Trophoblast cell (in vitro differentiated cells and primary cell): ENCODE measurements around the gene ADGRG3.

ENCODE experiments used
- DNase-seq, 2 donors: peaks; one replicate each; pipeline ENCODE4 v3.0.0-alpha.2; 2016
- H2AFZ ChIP-seq: 2 replicates; pipeline ENCODE4 v1.6.1; 2013; ENCODE audit warnings: low read length, moderate library complexity, mild to moderate bottlenecking; ENCODE audit not compliant: insufficient read depth, poor library complexity
- H2AK5ac ChIP-seq: 2 replicates; pipeline ENCODE4 v1.6.1; 2013; ENCODE audit warnings: mild to moderate bottlenecking, low read length
- H2BK120ac ChIP-seq: 2 replicates; pipeline ENCODE4 v1.6.1; 2013; ENCODE audit warnings: low read length, mild to moderate bottlenecking, moderate library complexity; ENCODE audit not compliant: insufficient read depth, poor library complexity
- H2BK12ac ChIP-seq: 2 replicates; pipeline ENCODE4 v1.6.1; 2013; ENCODE audit warnings: mild to moderate bottlenecking, low read length, moderate library complexity
- H2BK5ac ChIP-seq: 2 replicates; pipeline ENCODE4 v1.6.1; 2013; ENCODE audit warnings: low read length, low read depth, moderate library complexity, mild to moderate bottlenecking; ENCODE audit not compliant: poor library complexity
- H3K14ac ChIP-seq: 2 replicates; pipeline ENCODE4 v1.6.1; 2013; ENCODE audit warnings: mild to moderate bottlenecking, low read length
- H3K18ac ChIP-seq: 2 replicates; pipeline ENCODE4 v1.6.1; 2013; ENCODE audit warnings: mild to moderate bottlenecking, low read length
- H3K23ac ChIP-seq: 2 replicates; pipeline ENCODE4 v1.6.1; 2013; ENCODE audit warnings: low read length
- H3K27ac ChIP-seq: 2 replicates; pipeline ENCODE4 v1.5.1; 2013; ENCODE audit warnings: low read depth, mild to moderate bottlenecking, inconsistent platforms, low read length, moderate library complexity
- H3K27me3 ChIP-seq: 2 replicates; pipeline ENCODE4 v1.6.1; 2013; ENCODE audit warnings: inconsistent platforms, mild to moderate bottlenecking, low read length, moderate library complexity; ENCODE audit not compliant: insufficient read depth
- H3K36me3 ChIP-seq, 2 experiments: 1 replicate in 1 of 2; 2 replicates in 1 of 2; pipeline ENCODE4 v1.6.1; 2013; ENCODE audit warnings: low read length in 2 of 2, mild to moderate bottlenecking in 2 of 2, moderate library complexity in 1 of 2; ENCODE audit not compliant: insufficient read depth in 2 of 2, control insufficient read depth in 1 of 2
- H3K4ac ChIP-seq: 2 replicates; pipeline ENCODE4 v1.6.1; 2013; ENCODE audit warnings: low read depth, mild to moderate bottlenecking, low read length, moderate library complexity
- H3K4me1 ChIP-seq, 2 experiments: 1 replicate in 1 of 2; 2 replicates in 1 of 2; pipeline ENCODE4 v1.6.1; 2013; ENCODE audit warnings: low read length in 2 of 2, mild to moderate bottlenecking in 2 of 2, moderate library complexity in 1 of 2; ENCODE audit not compliant: insufficient read depth in 2 of 2, control insufficient read depth in 1 of 2
- H3K4me2 ChIP-seq: 2 replicates; pipeline ENCODE4 v1.6.1; 2013; ENCODE audit warnings: inconsistent platforms, mild to moderate bottlenecking, low read length, moderate library complexity
- H3K4me3 ChIP-seq: 2 replicates; pipeline ENCODE4 v1.5.1; 2013; ENCODE audit warnings: mild to moderate bottlenecking, low read depth, low read length, inconsistent platforms
- H3K79me1 ChIP-seq: one replicate; pipeline ENCODE4 v1.6.1; 2013; ENCODE audit warnings: low read length
- H3K79me2 ChIP-seq: 2 replicates; pipeline ENCODE4 v1.6.1; 2013; ENCODE audit warnings: low read length, mild to moderate bottlenecking; ENCODE audit not compliant: control insufficient read depth, insufficient read depth, poor library complexity
- H3K9ac ChIP-seq: 2 replicates; pipeline ENCODE4 v1.6.1; 2013; ENCODE audit warnings: mild to moderate bottlenecking, low read length
- H3K9me3 ChIP-seq: 2 replicates; pipeline ENCODE4 v1.6.1; 2013; ENCODE audit warnings: low read depth, mild to moderate bottlenecking, control low read depth, inconsistent platforms, low read length; ENCODE audit not compliant: insufficient read depth
- H4K12ac ChIP-seq: 2 replicates; pipeline ENCODE4 v1.6.1; 2013; ENCODE audit warnings: low read depth, mild to moderate bottlenecking, low read length, moderate library complexity
- H4K8ac ChIP-seq: 2 replicates; pipeline ENCODE4 v1.6.1; 2013; ENCODE audit warnings: low read depth, mild to moderate bottlenecking, low read length, moderate library complexity
- H4K91ac ChIP-seq: one replicate; pipeline ENCODE4 v1.6.1; 2013; ENCODE audit warnings: low read depth, mild to moderate bottlenecking, low read length, moderate library complexity
- WGBS: extraction: QIAGEN DNeasy Blood & Tissue Kit; methylation state at CpG from one replicate; pipeline ENCODE4 v1.1.7; 2013; ENCODE audit warnings: missing lambda C conversion rate; ENCODE audit not compliant: insufficient read length, insufficient coverage; ENCODE audit errors: extremely low coverage; 5-methylcytosine and 5-hydroxymethylcytosine counted together

ADGRG3 gene

DNA sequence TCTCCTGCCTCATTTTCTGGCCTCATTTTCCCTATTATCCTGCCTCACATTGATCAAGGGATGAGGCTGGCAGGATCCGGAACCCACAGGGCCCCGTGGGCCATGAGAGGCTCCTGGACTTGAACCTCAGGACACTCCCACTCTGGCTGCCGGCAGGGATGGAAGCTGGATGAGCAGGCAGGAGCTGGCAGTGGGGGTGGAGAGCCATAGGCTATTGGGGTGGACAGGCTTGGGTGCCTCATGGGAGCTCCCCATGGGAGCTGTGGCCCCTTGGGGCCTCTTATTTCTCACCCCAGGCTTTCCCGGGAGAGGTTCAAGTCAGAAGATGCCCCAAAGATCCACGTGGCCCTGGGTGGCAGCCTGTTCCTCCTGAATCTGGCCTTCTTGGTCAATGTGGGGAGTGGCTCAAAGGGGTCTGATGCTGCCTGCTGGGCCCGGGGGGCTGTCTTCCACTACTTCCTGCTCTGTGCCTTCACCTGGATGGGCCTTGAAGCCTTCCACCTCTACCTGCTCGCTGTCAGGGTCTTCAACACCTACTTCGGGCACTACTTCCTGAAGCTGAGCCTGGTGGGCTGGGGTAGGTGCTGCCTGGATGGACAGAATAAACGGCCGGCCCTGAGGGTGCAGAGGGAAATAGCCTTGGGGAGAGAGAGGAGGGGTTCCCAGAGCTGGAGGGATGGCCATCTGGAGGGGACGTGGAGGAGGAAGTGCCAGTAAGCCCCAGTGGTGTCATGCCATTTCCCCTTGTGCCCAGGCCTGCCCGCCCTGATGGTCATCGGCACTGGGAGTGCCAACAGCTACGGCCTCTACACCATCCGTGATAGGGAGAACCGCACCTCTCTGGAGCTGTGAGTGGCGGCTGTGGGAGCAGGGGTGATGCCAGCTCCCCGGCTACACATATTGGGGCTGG is 15.8 kb downstream of the ADGRG3 start:
- WGBS = no CpG with 5 or more reads among the region's 18 CpGs
- H2AK5ac ChIP-seq = no peak overlapping the region
- no peak overlapping the region for H2BK120ac ChIP-seq
- H3K79me1 ChIP-seq = no peaks in the 10 kb centered on the region
- no peaks in the 10 kb centered on the region for H3K4me1 ChIP-seq
- H3K14ac ChIP-seq = no peak overlapping the region
- no peak for DNase-seq
- no peak overlapping the region for H3K4me2 ChIP-seq
- H3K4me3 ChIP-seq = no peak overlapping the region
- no peak overlapping the region for H3K9ac ChIP-seq
- H3K9me3 ChIP-seq = peaks cover 2% of the 10 kb centered on the region
- H3K23ac ChIP-seq = no peak overlapping the region
- no peak overlapping the region for H3K4ac ChIP-seq
- H3K27ac ChIP-seq = no peak overlapping the region
- H4K12ac ChIP-seq = no peak overlapping the region
- no peak overlapping the region for H4K91ac ChIP-seq
- H3K27me3 ChIP-seq = no peaks in the 10 kb centered on the region
- H4K8ac ChIP-seq = no peak overlapping the region
- H2BK12ac ChIP-seq = no peak overlapping the region
- no peak overlapping the region for H2BK5ac ChIP-seq
- H2AFZ ChIP-seq = no peak overlapping the region
- H3K79me2 ChIP-seq = no peaks in the 10 kb centered on the region
- H3K36me3 ChIP-seq = no peaks in the 10 kb centered on the region
- no peak overlapping the region for H3K18ac ChIP-seq

DNA sequence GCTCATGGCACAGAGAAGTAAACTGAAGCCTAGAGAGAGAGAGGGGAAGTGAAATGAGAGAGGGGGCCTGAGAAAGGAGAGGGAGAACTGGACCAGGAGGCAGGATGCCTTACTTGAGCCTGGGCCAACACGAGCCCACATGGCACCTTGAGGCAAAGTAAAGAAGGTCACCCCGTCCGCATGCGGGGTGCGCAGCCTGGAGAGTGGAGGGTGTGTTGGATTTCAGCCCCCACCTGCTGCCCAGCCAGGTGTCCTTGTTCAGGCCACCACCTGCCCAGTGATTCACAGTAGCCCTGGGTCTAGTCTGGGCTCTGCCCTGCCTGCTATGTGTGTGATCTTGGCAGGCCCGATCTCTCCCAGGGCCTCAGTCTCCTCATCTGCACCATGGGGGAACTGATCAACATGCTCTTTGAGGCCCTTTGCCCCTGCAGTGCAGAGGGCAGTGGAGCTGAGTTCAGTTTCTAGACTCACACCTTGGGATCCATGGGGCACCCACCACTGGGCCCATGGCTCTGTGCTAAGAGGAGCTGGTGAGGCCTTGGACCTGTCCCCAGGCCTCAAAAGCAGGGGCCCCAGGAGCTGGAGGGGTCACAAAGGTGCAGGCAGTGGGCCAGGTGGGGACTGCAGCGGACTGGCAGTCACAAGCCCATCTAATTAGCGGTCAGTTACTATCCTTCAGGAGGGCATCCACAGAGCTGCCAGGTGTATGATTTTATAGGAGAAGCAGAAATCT is 16.7 kb downstream of the ADGRG3 start:
- Histone ChIP-seq H3K9ac (no peak overlapping the region), H3K4me2 (no peak overlapping the region), H3K79me1 (no peaks in the 10 kb centered on the region), H4K91ac (no peak overlapping the region), H3K79me2 (no peaks in the 10 kb centered on the region), H2AFZ (no peak overlapping the region), H3K14ac (no peak overlapping the region), H3K27me3 (no peaks in the 10 kb centered on the region), H3K9me3 (peaks cover 2% of the 10 kb centered on the region), H3K4ac (no peak overlapping the region), H3K4me3 (no peak overlapping the region), H3K4me1 (peaks cover 2 to 4% of the 10 kb centered on the region in 2 experiments), H2AK5ac (no peak overlapping the region), H2BK120ac (no peak overlapping the region), H2BK12ac (no peak overlapping the region), H3K23ac (no peak overlapping the region), H3K18ac (no peak overlapping the region), H3K27ac (no peak overlapping the region), H2BK5ac (no peak overlapping the region), H3K36me3 (no peaks in the 10 kb centered on the region), H4K12ac (no peak overlapping the region), H4K8ac (no peak overlapping the region)
- DNase-seq = no peak
- WGBS = no CpG with 5 or more reads among the region's 8 CpGs

DNA sequence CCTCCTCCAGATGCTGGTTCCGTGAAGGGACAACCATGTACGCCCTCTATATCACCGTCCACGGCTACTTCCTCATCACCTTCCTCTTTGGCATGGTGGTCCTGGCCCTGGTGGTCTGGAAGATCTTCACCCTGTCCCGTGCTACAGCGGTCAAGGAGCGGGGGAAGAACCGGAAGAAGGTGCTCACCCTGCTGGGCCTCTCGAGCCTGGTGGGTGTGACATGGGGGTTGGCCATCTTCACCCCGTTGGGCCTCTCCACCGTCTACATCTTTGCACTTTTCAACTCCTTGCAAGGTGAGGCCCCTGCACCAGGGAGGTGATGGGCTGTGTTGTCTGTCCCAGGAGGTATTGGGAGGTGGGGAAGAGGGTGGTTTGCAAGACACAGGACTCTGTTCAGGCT is 17.5 kb downstream of the ADGRG3 start:
- H2AK5ac ChIP-seq = no peak overlapping the region
- H3K9me3 ChIP-seq = peaks cover 2% of the 10 kb centered on the region
- no peak overlapping the region for H2BK5ac ChIP-seq
- H4K12ac ChIP-seq = no peak overlapping the region
- no peaks in the 10 kb centered on the region for H3K79me2 ChIP-seq
- H3K23ac ChIP-seq = no peak overlapping the region
- H3K27me3 ChIP-seq = no peaks in the 10 kb centered on the region
- no peak overlapping the region for H2BK120ac ChIP-seq
- no peak overlapping the region for H2BK12ac ChIP-seq
- no peak overlapping the region for H3K18ac ChIP-seq
- H2AFZ ChIP-seq = no peak overlapping the region
- H3K4ac ChIP-seq = no peak overlapping the region
- H3K4me3 ChIP-seq = no peak overlapping the region
- no peaks in the 10 kb centered on the region for H3K79me1 ChIP-seq
- no peak overlapping the region for H3K4me2 ChIP-seq
- DNase-seq = no peak
- H3K36me3 ChIP-seq = no peaks in the 10 kb centered on the region
- H3K4me1 ChIP-seq = peaks cover 3 to 8% of the 10 kb centered on the region in 2 experiments
- H4K91ac ChIP-seq = no peak overlapping the region
- no peak overlapping the region for H3K14ac ChIP-seq
- H4K8ac ChIP-seq = no peak overlapping the region
- no CpG with 5 or more reads among the region's 11 CpGs for WGBS
- no peak overlapping the region for H3K9ac ChIP-seq
- no peak overlapping the region for H3K27ac ChIP-seq

DNA sequence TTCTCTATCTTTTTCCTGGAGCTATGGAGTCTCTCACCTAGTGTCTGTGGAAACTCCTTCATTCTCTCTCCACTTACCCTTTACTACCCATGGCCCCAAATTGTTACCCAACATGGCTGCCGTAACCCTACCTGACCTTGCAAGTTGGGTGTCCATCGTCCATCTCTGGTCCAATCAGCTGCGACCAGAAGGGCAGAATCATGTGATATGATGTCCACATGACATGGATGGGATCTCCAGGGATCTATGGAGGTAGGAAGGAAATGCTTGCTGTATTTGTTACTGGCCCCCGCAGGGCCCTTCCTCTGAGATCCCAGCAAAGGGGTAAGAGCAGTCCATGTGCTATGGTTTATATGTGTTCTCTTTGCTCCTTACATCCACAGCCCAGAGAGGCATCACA is 18.5 kb downstream of the ADGRG3 start:
- H3K9ac ChIP-seq = no peak overlapping the region
- no peak overlapping the region for H2AK5ac ChIP-seq
- DNase-seq = no peak
- no peak overlapping the region for H3K4ac ChIP-seq
- no peak overlapping the region for H3K4me3 ChIP-seq
- no peak overlapping the region for H2AFZ ChIP-seq
- H4K91ac ChIP-seq = no peak overlapping the region
- no peaks in the 10 kb centered on the region for H3K79me1 ChIP-seq
- H3K4me2 ChIP-seq = no peak overlapping the region
- no peak overlapping the region for H2BK120ac ChIP-seq
- no peak overlapping the region for H3K18ac ChIP-seq
- H2BK12ac ChIP-seq = no peak overlapping the region
- peaks cover 3 to 8% of the 10 kb centered on the region in 2 experiments for H3K4me1 ChIP-seq
- no CpG with 5 or more reads among the region's 4 CpGs for WGBS
- no peaks in the 10 kb centered on the region for H3K36me3 ChIP-seq
- no peaks in the 10 kb centered on the region for H3K27me3 ChIP-seq
- no peak overlapping the region for H2BK5ac ChIP-seq
- H3K23ac ChIP-seq = no peak overlapping the region
- H3K79me2 ChIP-seq = no peaks in the 10 kb centered on the region
- H3K9me3 ChIP-seq = peaks cover 2% of the 10 kb centered on the region
- H3K27ac ChIP-seq = no peak overlapping the region
- H3K14ac ChIP-seq = no peak overlapping the region
- H4K12ac ChIP-seq = no peak overlapping the region
- H4K8ac ChIP-seq = no peak overlapping the region
